ENCODE data around the gene NIT2. TPM values are rescaled to one million over a fixed set of nuclear protein-coding genes. Genes with fewer than 3 reads are reported as not detected.
A peak's percentile ranks its signal among the peaks of the same experiment; 100 is the strongest.

NIT2 gene
- total RNA-seq, 1 donor from 2014 or later: 34.0 TPM

DNA sequence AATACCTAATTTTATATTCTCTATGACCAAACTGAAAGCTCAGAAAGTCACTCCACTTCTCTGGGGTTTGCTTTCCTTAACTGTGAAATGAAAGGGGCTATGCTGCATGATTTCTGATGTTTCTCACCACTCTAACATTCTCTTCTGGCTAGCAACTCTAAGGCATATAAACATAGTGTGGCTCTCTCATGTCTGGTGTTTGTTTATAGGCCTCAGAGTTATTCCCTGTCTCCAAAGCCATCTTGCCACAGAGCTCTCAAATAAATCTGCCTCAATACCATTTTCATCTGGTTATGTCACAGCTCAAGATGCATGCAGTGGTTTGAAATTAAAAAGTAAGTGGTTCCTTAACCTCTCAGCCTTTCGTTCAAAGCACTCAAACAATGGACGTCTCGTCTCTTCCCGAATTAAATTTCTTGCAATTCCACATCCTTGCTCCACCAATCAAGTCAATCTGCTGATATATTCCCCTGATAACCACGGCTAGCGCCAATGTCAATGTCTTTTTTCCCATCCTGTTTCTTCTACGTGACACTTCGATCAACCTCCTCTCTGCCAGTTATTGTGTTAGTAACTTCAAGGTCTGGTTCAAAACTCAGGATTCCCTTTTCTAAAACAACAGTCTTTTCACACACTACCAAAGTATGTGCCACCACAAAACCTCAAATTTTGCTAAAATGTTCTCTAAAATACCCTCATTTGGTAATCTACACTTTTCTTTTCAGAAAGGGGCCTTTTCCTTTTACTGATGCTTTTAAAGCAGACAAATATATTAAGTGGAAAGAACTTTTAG is 50.4 kb downstream of the NIT2 start:
- no peak for DNase-seq (ENCODE audit: low spot score)
- intact Hi-C loops (cut with DNase I): no loop called here
- no peak for ATAC-seq

GRCh38 chr3:100386437-100387074 is 52.0 kb downstream of the NIT2 start:
- intact Hi-C loops (cut with DNase I): no loop called here
- no peak for DNase-seq (ENCODE audit: low spot score)
- ATAC-seq: no peak

DNA sequence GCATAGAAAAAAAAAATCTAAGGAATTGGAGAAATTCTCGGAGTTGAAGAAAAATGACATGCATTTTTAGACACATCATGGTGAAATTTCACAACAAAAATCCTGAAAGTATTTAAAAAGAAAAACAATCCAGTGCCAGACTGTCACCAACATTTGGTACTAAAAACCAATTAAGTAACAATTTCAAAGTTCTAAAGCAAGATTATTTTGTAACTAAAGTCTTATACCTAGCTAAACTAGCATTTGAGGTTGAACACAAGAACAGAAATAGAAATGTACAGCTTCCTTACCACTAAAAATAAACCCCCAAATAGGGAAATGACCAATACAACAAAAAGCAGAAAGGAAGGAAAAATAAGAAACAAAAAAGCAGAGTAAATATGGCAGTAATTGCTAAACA is 54.5 kb downstream of the NIT2 start:
- intact Hi-C loops (cut with DNase I): no loop called here
- no peak for DNase-seq (ENCODE audit: low spot score)
- ATAC-seq: no peak

DNA sequence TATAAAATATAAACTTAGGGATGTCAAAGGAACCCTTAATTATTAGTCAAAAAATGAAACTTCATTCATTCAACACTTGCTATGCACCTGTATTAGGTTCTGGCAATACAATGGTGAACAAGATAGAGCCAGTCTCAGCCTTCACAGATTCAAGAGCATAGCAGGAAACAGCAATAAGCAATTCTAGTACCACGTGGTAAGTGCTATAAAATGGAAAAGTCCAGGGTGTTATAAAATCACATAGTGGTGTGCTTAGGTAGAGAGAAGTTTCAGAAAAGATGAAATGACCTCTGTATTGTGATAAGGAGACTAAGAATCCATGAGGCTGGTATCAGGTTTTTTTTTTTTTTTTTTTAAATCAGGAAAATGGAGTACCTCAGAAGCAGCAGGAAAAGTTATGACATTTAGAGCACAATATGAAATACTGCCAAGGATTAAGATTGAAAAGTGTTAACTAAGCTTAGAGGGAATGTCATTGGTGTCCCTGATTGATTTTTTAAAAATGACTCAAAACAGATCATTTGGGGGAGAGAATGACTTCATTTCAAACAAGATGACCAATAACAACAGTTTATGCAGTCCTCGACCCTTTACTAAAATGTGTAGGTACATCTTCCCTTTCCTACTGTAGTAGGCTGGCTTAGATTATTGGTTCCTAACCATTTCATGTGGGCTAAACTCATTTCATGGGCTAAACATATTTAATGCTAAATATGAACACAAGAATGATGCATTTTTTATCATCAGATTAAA is 61.3 kb downstream of the NIT2 start:
- ATAC-seq: no peak

DNA sequence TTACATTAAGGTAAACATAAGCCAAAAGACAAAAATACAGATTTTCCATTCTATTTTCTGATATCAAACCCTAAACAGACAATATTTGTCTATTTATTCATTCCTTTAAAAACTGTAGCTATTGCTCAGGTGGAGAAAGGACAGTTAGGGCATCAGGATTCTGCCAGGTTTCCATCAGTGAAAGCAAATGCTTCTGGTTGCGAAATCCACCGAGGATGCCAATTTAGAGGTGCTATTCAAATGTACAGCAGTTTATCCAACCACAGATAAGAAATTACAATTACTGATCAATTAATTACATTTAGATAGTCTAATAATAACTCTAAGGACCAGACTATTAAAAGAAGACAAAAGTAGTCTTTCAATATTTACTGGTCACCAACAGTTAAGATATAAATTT is 62.4 kb downstream of the NIT2 start:
- ATAC-seq: no peak
- intact Hi-C loops (cut with DNase I): no loop called here

More for the DNA sequence above, 61.3 kb downstream of the NIT2 start:
- no peak for DNase-seq (ENCODE audit: low spot score)
- intact Hi-C loops (cut with DNase I): no loop called here

DNA sequence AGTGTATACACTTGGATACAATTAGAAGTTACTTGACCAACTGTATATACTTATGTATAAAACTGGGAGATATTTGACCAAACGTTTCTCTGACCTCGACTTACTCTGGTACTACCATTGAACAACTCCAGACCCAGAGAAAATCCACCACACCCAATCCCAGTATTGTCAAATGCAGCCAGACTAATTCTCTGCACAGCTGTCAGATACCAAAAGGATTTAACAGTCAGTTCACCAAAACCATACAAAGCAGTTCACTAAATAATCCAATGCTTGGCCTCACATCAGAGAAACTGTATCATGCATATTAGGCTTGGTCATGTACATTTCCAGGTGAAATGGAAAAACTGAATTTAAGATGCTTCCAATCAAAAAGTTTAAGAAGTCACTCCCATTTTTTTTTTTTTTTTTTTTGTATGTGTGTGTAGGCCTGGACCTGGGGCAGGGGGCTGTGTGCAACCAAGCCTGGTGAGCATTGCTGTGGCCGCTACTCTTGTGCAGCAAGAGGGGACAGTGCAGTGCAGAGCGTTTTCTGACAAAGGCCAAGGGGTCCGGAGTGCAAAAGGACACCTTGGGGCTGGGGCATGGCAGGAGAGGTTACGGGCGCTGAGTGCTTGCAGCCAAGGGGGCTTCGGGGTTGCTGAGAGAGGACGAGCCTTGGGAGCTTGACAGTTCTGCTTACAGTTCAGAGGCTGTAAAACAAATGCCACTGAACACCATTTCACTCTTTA is 64.9 kb downstream of the NIT2 start:
- DNase-seq (ENCODE audit: low spot score) (no peak), ATAC-seq (no peak)
- intact Hi-C loops (cut with DNase I): no loop called here

More for the DNA sequence above, 62.4 kb downstream of the NIT2 start:
- DNase-seq (ENCODE audit: low spot score): no peak

GRCh38 chr3:100400419-100400779 is 65.8 kb downstream of the NIT2 start:
- intact Hi-C loops (cut with DNase I): no loop called here
- no peak for ATAC-seq
- DNase-seq (ENCODE audit: low spot score): no peak

GRCh38 chr3:100400780-100401673 is 66.5 kb downstream of the NIT2 start, which contains the start of the genes LNP1 and TOMM70:
Gene LNP1 (plus strand): TSS chr3:100401539. CDS start chr3:100429730, 28,191 bp downstream.
Gene TOMM70 (minus strand): TSS chr3:100401089. CDS start chr3:100400949, 140 bp downstream.
- intact Hi-C loops (cut with DNase I): no loop called here
- ATAC-seq (peak; percentile 99), DNase-seq (ENCODE audit: low spot score) (peak; percentile 98)

DNA sequence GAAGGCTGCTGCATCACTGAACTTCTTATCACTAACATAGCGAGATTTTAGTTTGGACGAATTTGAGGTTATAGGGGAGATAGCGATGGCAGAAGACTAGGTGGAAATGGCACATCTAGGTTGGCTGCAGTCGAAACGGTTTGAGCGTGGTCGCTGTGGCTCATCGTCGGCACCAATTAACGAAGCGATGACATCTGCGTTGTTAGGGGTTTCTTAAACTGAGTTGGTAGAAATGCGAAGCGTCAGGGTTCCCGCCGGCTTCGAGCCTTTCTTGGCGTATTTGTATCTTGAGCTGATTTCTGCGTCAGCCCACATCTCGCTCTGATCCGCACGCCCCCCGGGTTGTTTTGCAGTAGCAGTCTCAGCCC is 67.1 kb downstream of the NIT2 start:
- intact Hi-C loops (cut with DNase I): no loop called here
- ATAC-seq: peak; percentile 27
- DNase-seq (ENCODE audit: low spot score): peak; percentile 59

DNA sequence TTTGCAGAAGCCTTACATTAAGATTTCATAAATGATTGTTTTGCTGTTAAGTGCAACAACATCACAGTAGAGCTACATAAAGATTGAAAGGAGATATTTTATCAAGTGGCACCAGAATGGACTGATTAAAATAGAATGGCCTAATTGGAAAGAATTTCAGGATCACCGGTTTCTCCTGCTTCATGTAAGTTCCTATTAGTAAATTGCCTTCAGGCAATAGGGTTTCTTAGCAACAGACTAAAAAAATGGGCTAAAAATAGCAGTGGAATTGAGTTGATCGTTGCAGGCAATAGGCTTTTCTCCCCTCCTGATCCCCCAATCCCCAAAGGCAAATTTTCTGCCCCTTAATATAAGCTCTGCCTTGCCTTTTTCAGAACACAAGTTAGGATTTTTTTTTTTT is 67.7 kb downstream of the NIT2 start:
- ATAC-seq: no peak
- intact Hi-C loops (cut with DNase I): no loop called here
- DNase-seq (ENCODE audit: low spot score): no peak

DNA sequence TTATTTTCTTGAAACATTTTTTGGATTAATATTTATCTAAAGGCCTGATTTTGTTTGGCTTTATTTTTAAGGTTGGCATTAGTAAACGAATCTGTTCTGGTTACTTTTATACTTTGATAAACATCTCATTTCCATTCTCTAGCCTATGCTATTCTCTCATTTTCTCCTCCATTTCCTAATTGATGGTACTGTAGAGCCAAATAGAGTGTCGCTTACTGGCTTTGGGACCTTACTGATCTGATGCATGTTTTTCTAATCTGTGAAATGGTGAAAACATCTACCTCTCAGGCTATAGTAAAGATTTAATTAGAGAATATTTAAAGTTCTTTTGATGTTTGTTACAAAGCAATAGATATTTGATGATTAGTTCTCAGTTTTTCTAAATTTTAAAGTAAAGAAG is 68.3 kb downstream of the NIT2 start:
- DNase-seq (ENCODE audit: low spot score) (no peak), ATAC-seq (no peak)
- intact Hi-C loops (cut with DNase I): no loop called here

DNA sequence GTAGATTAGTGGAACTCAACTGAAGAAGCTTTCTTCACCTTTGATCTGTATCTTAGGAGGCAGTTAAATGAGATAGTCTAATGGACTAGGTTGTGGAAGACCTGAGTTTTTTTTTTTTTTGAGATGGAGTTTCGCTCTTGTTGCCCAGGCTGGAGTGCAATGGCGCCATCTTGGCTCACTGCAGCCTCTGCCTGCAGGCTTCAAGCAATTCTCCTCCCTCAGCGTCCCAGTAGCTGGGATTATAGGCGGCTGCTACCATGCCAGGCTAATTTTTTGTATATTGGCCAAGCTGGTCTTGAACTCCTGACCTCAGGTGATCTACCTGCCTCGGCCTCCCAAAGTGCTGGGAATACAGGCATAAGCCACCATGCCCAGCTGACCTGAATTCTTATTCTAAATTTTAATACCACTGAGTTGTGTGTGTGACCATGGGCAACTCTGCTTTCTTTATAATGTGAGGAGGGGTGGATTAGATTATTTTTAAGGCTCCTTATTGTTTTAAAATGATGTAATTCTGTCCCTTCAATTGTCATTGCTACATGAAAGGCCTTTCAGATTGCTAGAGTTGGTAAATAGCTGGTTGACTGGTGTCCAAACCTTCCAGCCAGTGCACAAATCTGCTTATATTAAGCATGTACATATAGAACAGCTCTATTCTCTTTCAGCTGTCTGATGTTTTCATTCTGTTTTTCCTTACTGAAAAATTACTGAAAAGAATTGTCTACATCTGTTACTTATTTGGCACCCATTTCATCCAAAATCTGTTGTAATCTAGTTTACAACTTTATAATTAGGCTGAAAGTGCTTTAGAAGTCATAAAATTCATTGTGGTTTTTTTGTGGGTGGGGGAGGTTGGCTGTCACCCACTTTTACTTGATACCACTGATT is 69.0 kb downstream of the NIT2 start:
- intact Hi-C loops (cut with DNase I): no loop called here
- ATAC-seq (no peak), DNase-seq (ENCODE audit: low spot score) (no peak)

GRCh38 chr3:100404250-100404548 is 69.6 kb downstream of the NIT2 start:
- no peak for DNase-seq (ENCODE audit: low spot score)
- ATAC-seq: no peak
- intact Hi-C loops (cut with DNase I): no loop called here

DNA sequence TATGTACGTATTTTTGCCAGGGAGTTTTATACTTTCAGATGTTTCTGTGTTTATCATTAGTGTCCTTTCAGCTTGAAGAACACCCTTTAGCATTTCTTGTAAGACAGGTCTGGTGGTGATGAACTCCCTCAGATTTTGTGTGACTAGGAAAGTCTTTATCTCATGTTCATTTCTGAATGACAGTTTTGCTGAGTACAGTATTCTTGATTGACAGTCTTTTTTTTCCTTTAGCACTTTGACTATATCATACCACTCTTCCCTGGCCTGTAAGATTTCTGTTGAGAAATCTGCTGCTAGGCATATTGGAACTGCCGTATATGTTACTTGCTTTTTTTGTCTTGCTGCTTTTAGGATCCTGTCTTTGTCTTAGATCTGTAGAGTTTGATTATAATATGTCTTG is 72.6 kb downstream of the NIT2 start:
- no peak for DNase-seq (ENCODE audit: low spot score)
- intact Hi-C loops (cut with DNase I): no loop called here
- no peak for ATAC-seq

DNA sequence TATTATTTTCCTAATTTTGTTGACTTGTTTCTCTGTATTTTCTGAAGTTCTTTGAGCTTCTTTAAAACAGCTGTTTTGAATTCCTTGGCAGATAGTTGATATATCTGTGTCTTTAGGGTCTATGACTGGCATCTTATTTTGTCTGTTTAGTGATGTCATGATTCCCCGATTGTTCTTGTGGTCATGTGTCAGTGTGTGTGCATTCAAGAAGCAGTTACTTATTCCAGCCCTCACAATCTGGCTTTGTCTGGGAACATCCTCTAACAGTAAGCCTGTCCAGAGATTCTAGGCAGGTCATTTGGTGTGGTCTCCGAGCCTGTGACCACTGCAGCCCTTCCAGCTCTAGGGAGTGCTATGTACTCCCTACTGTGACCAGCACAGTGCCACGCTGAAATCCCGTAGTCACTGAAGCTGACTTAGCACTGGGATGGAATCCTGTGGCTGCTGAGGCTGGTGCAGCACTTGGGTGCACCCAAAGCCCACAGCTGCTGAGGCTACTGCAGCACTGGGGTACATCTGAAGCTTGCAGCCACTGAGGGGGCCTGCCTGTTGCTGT is 73.5 kb downstream of the NIT2 start:
- ATAC-seq: no peak
- intact Hi-C loops (cut with DNase I): no loop called here
- no peak for DNase-seq (ENCODE audit: low spot score)
